ENCODE results near the gene BCL7A.
"Not testable (repeated sequence)": the region's sequence is repeated elsewhere in the genome, so short reads cannot be mapped to it uniquely, and the experiment has no call there.

BCL7A gene

DNA sequence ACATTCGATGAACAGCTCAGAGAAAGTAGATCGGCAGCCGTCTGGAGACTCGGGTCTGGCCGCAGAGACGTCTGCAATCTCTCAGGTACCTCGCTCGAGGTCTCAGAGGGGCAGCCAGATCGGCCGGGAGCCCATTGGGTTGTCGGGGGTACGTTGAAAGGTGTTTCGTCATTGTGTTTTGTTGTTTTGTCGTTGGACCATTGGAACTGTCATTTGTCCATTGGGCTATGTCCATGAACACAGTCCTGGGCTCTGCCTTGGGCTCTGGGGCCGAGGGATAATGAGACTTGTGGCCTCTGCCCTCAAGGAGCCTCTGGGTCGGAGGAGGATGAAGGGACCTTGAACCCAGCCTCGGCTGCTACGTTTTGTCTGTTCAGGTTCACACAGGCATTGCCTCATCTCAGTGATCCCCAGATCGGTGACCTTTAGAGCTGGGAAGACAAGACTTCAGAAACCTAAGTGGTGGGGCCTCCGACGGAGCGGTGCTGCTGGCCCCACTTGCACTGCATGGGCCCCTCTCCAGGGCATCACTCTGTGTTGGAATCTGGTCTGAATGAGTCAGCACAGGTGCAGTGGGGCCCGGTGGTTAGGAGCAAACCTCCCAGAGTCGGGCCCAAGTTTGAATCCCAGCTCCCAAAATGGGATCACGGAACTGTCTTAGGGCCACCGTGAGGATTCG, 33.3 kb downstream of the BCL7A start:
- Histone ChIP-seq H4K20me1 (ENCODE audit: insufficient read depth, low read length) (no peaks in the 10 kb centered on the region), H3K4me1 (ENCODE audit: insufficient read depth, low read length, severe bottlenecking) (peaks cover 7% of the 10 kb centered on the region), H3K27me3 (ENCODE audit: insufficient read depth, low read length) (no peaks in the 10 kb centered on the region), H3K9me2 (ENCODE audit: low read depth, low read length) (no peaks in the 10 kb centered on the region), H3K4me3 (ENCODE audit: low read depth, low read length, poor library complexity, severe bottlenecking) (no peak overlapping the region), H3K4me2 (ENCODE audit: low read length) (no peak overlapping the region), H3K9me3 (ENCODE audit: low read length) (no peaks in the 10 kb centered on the region), H3K9ac (ENCODE audit: low read length) (no peak overlapping the region), H2AFZ (ENCODE audit: low read length) (no peak overlapping the region), H3F3A (ENCODE audit: insufficient read depth, low read length) (peaks cover 4% of the 10 kb centered on the region; the same call in 1 of the 2 replicates), H3K36me3 (ENCODE audit: insufficient read depth, low read length) (peaks cover 75% of the 10 kb centered on the region), H3K27ac (ENCODE audit: low read depth, low read length, poor library complexity, severe bottlenecking) (no peak overlapping the region), H3K79me2 (ENCODE audit: insufficient read depth, low read length) (no peaks in the 10 kb centered on the region)
- TF ChIP-seq EZH2 (IDR thresholded peaks at IDR 0.05; ENCODE audit: borderline replicate concordance, low read length): no peak
- TF ChIP-seq, protein P1, sequence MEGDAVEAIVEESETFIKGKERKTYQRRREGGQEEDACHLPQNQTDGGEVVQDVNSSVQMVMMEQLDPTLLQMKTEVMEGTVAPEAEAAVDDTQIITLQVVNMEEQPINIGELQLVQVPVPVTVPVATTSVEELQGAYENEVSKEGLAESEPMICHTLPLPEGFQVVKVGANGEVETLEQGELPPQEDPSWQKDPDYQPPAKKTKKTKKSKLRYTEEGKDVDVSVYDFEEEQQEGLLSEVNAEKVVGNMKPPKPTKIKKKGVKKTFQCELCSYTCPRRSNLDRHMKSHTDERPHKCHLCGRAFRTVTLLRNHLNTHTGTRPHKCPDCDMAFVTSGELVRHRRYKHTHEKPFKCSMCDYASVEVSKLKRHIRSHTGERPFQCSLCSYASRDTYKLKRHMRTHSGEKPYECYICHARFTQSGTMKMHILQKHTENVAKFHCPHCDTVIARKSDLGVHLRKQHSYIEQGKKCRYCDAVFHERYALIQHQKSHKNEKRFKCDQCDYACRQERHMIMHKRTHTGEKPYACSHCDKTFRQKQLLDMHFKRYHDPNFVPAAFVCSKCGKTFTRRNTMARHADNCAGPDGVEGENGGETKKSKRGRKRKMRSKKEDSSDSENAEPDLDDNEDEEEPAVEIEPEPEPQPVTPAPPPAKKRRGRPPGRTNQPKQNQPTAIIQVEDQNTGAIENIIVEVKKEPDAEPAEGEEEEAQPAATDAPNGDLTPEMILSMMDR (IDR thresholded peaks at IDR 0.05; ENCODE audit: low read length): no peak

DNA sequence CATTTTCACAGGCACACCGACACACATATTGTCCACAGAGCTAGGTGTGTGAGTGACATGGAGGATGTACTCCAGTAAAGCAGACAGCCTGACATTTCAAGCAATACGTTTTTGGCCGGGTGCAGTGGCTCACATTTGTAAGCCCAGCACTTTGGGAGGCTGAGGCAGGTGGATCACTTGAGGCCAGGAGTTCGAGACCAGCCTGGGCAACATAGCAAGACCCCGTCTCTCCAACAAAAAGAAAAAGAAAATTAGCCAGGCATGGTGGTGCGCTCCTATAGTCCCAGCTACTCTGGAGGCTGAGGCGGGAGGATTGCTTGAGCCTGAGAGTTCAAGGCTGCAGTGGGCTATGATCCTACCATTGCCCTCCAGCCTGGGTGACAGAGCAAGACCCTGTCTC, 34.7 kb downstream of the BCL7A start:
- H2AFZ ChIP-seq (ENCODE audit: low read length); H3K4me3 ChIP-seq (ENCODE audit: low read depth, low read length, poor library complexity, severe bottlenecking); H3K4me1 ChIP-seq (ENCODE audit: insufficient read depth, low read length, severe bottlenecking); H3K27ac ChIP-seq (ENCODE audit: low read depth, low read length, poor library complexity, severe bottlenecking); H3K79me2 ChIP-seq (ENCODE audit: insufficient read depth, low read length); H3K9ac ChIP-seq (ENCODE audit: low read length); H3K4me2 ChIP-seq (ENCODE audit: low read length); H4K20me1 ChIP-seq (ENCODE audit: insufficient read depth, low read length); H3K9me3 ChIP-seq (ENCODE audit: low read length); H3K9me2 ChIP-seq (ENCODE audit: low read depth, low read length); H3K27me3 ChIP-seq (ENCODE audit: insufficient read depth, low read length): not testable (repeated sequence)
- peaks cover 10% of the 10 kb centered on the region; the same call in 1 of the 2 replicates for H3F3A ChIP-seq (ENCODE audit: insufficient read depth, low read length)
- peaks cover 73% of the 10 kb centered on the region for H3K36me3 ChIP-seq (ENCODE audit: insufficient read depth, low read length)

DNA sequence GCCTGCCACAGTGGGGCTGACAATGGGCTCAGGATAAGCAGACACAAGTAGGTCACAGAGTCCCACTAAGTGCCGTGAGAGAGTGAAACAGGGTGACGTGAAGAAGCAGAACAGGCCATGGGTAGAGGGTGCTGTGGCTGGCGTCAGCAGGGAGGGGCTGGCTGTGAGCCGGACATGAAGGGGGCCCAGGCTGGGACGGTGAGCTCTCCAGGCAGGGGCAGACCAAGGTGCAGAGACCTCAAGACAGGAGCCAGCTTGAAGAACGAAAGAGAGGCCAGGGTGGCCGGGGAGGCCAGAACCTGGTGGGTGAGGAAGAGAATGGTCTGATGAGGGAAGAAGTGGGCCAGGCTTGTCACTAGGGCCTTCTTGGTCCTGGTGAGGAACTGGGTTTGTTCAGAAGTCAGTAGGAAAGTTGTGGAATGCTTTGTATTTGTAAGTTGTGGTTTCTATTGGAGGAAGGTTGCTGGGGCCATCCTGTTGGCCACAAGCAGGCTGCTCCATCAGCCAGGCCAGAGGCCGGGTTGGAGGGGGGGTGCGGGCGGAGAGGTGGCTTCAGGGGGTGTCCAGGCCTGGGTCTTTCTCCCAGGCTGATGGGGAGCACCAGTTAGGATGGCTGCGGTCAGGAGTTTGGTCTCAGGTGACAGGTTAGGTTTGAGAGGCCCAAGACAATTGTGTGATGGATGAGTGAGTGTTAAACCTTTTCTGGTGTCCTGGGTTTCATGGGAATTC, 35.5 kb downstream of the BCL7A start:
- no peaks in the 10 kb centered on the region for H3K9me2 ChIP-seq (ENCODE audit: low read depth, low read length)
- TF ChIP-seq, protein P1 (IDR thresholded peaks at IDR 0.05; ENCODE audit: low read length): no peak
- no peak for TF ChIP-seq EZH2 (IDR thresholded peaks at IDR 0.05; ENCODE audit: borderline replicate concordance, low read length)
- peaks cover 75% of the 10 kb centered on the region for H3K36me3 ChIP-seq (ENCODE audit: insufficient read depth, low read length)
- H2AFZ ChIP-seq (ENCODE audit: low read length): no peak overlapping the region
- H3K4me1 ChIP-seq (ENCODE audit: insufficient read depth, low read length, severe bottlenecking): no peaks in the 10 kb centered on the region
- H3K79me2 ChIP-seq (ENCODE audit: insufficient read depth, low read length): no peaks in the 10 kb centered on the region
- no peaks in the 10 kb centered on the region for H3K27me3 ChIP-seq (ENCODE audit: insufficient read depth, low read length)
- peaks cover 9% of the 10 kb centered on the region; the same call in 1 of the 2 replicates for H3F3A ChIP-seq (ENCODE audit: insufficient read depth, low read length)
- no peaks in the 10 kb centered on the region for H4K20me1 ChIP-seq (ENCODE audit: insufficient read depth, low read length)
- no peak overlapping the region for H3K27ac ChIP-seq (ENCODE audit: low read depth, low read length, poor library complexity, severe bottlenecking)
- no peak overlapping the region for H3K4me3 ChIP-seq (ENCODE audit: low read depth, low read length, poor library complexity, severe bottlenecking)
- no peak overlapping the region for H3K9ac ChIP-seq (ENCODE audit: low read length)
- H3K9me3 ChIP-seq (ENCODE audit: low read length): no peaks in the 10 kb centered on the region
- no peak overlapping the region for H3K4me2 ChIP-seq (ENCODE audit: low read length)

Measured in OCI-LY1 (cell line).